Panc1 (cell line): ENCODE results near the gene CERKL. TPM values are rescaled to one million over a fixed set of nuclear protein-coding genes. Genes with fewer than 3 reads are reported as not detected.

Experiments used
- ATAC-seq: fragments of 200-7000 bp; cut with Tn5 transposase; 2 replicates; pipeline ENCODE4 v1.9.1; 2020; ENCODE audit warnings: mild to moderate bottlenecking, moderate library complexity
- BruUV-seq: library from RNA; stranded (reverse); fragments of 400-500 nt; replicated peaks from 2 replicates; lab custom pipeline; 2021; lab: Mats Ljungman, UMichigan
- CTCF ChIA-PET: fragments of 300-600 bp; sonication (Branson Sonifier 250); formaldehyde crosslinking; loops from one replicate; lab custom pipeline; 2022; ENCODE audit warnings: antibody characterized with exemption; lab: Charles Lee
- POLR2A ChIA-PET: fragments of 300-600 bp; sonication (Branson Sonifier 250); formaldehyde crosslinking; loops from one replicate; lab custom pipeline; 2022; ENCODE audit warnings: antibody characterized with exemption; lab: Charles Lee
- DNase-seq: peaks from one replicate; pipeline ENCODE4 v3.0.0-alpha.2; 2010; ENCODE audit warnings: low read depth, low spot score
- H3K27ac ChIP-seq: 2 replicates; pipeline ENCODE4 v1.5.1; 2011; ENCODE audit warnings: mild to moderate bottlenecking, low read length, inconsistent platforms
- H3K27me3 ChIP-seq: fragments of 200-500 bp; sonication (Bioruptor generic); 2 replicates; pipeline ENCODE4 v1.6.0; 2014; ENCODE audit warnings: low read length, inconsistent platforms; ENCODE audit not compliant: control insufficient read depth, insufficient read depth
- H3K36me3 ChIP-seq: fragments of 200-500 bp; sonication (Bioruptor generic); 2 replicates; pipeline ENCODE4 v1.5.1; 2014; ENCODE audit warnings: inconsistent platforms, mild to moderate bottlenecking, low read length, moderate library complexity; ENCODE audit not compliant: control insufficient read depth, insufficient read depth
- H3K4me1 ChIP-seq: 2 replicates; pipeline ENCODE4 v1.5.1; 2011; ENCODE audit warnings: inconsistent platforms, mild to moderate bottlenecking, low read length, moderate library complexity; ENCODE audit not compliant: control insufficient read depth, insufficient read depth
- H3K4me3 ChIP-seq, 2 experiments: 2 replicates each; pipeline ENCODE4 v1.5.1; 2011 to 2012; ENCODE audit warnings: low read depth in 2 of 2, low read length in 2 of 2, mild to moderate bottlenecking in 2 of 2, inconsistent platforms in 1 of 2, moderate library complexity in 1 of 2
- H3K9me3 ChIP-seq: fragments of 200-500 bp; sonication (Bioruptor generic); 2 replicates; pipeline ENCODE4 v1.5.1; 2014; ENCODE audit warnings: low read depth, mild to moderate bottlenecking, inconsistent platforms, low read length, moderate library complexity; ENCODE audit not compliant: control insufficient read depth, insufficient read depth
- POLR2AphosphoS5 ChIP-seq: IDR thresholded peaks from 2 replicates; pipeline ENCODE4 v1.6.1; 2012; ENCODE audit warnings: mild to moderate bottlenecking, low read depth, low read length, moderate library complexity
- REST ChIP-seq, 2 experiments: IDR thresholded peaks; 2 replicates each; pipeline ENCODE4 v1.6.1; 2011 to 2012; ENCODE audit warnings: low read depth in 2 of 2, control low read depth in 1 of 2, low read length in 1 of 2, mild to moderate bottlenecking in 1 of 2, moderate library complexity in 1 of 2; ENCODE audit not compliant: insufficient read depth in 1 of 2
- SIN3A ChIP-seq: IDR thresholded peaks from 2 replicates; pipeline ENCODE4 v1.6.1; 2012; ENCODE audit warnings: low read depth, mild to moderate bottlenecking, low read length, moderate library complexity, borderline replicate concordance; ENCODE audit not compliant: insufficient read depth
- TCF7L2 ChIP-seq: IDR thresholded peaks from 2 replicates; pipeline ENCODE4 v1.6.1; 2011; ENCODE audit warnings: mild to moderate bottlenecking, low read depth, low read length, inconsistent platforms
- in situ Hi-C: cut with HindIII; loops from 2 replicates; pipeline ENCODE4 v1.10.0; 2016; ENCODE audit warnings: low sequenced_read_pairs, low pct_unique_long_range_greater_than_20kb
- intact Hi-C: fragments of 100-400 bp; cut with micrococcal nuclease; formaldehyde crosslinking; loops from one replicate; pipeline ENCODE4 v1.10.0; 2022; ENCODE audit not compliant: unreplicated experiment
- total RNA-seq: library from RNA; stranded (reverse); gene quantifications from one replicate; pipeline ENCODE4 v1.2.1, GENCODE V29; 2021; ENCODE audit not compliant: unreplicated experiment
- TF ChIP-seq, protein P1 (sequence below): fragments of 450-650 bp; IDR thresholded peaks from 2 replicates; pipeline ENCODE4 v1.5.1; 2017; ENCODE audit warnings: mild to moderate bottlenecking

Gene CERKL
- total RNA-seq, 1 experiment from 2014 or later = 0.87 TPM

GRCh38 chr2:181573140-181573736 is 83.7 kb downstream of the CERKL start:
- Histone ChIP-seq H3K4me3 (no peak overlapping the region), H3K27ac (no peak overlapping the region), H3K9me3 (no peaks in the 10 kb centered on the region), H3K36me3 (no peaks in the 10 kb centered on the region), H3K4me1 (no peaks in the 10 kb centered on the region), H3K27me3 (no peaks in the 10 kb centered on the region)
- POLR2A ChIA-PET = no interaction called here
- ATAC-seq = peak; percentile 56; the same call in 1 of the 2 replicates
- no peak for DNase-seq
- TF ChIP-seq SIN3A (no peak), POLR2AphosphoS5 (no peak), REST (IDR thresholded peaks at IDR 0.05; ENCODE audit: insufficient read depth in 1 of 2, low read depth in 2 of 2, low read length in 1 of 2) (no peak)
- TF ChIP-seq, protein P1, sequence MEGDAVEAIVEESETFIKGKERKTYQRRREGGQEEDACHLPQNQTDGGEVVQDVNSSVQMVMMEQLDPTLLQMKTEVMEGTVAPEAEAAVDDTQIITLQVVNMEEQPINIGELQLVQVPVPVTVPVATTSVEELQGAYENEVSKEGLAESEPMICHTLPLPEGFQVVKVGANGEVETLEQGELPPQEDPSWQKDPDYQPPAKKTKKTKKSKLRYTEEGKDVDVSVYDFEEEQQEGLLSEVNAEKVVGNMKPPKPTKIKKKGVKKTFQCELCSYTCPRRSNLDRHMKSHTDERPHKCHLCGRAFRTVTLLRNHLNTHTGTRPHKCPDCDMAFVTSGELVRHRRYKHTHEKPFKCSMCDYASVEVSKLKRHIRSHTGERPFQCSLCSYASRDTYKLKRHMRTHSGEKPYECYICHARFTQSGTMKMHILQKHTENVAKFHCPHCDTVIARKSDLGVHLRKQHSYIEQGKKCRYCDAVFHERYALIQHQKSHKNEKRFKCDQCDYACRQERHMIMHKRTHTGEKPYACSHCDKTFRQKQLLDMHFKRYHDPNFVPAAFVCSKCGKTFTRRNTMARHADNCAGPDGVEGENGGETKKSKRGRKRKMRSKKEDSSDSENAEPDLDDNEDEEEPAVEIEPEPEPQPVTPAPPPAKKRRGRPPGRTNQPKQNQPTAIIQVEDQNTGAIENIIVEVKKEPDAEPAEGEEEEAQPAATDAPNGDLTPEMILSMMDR = peak; percentile 67; the same call in 1 of the 2 replicates
- CTCF ChIA-PET = interaction anchor here (4.1 kb wide), 1 partner anchor 142 kb away, joined by 58 read pairs; no protein-coding TSS in a partner anchor
- in situ Hi-C loops = no loop called here
- intact Hi-C loops = loop anchor here (1.0 to 10.0 kb wide), 3 partner anchors 142 to 552 kb away; no protein-coding TSS in a partner anchor
- no TSS peak for BruUV-seq

DNA sequence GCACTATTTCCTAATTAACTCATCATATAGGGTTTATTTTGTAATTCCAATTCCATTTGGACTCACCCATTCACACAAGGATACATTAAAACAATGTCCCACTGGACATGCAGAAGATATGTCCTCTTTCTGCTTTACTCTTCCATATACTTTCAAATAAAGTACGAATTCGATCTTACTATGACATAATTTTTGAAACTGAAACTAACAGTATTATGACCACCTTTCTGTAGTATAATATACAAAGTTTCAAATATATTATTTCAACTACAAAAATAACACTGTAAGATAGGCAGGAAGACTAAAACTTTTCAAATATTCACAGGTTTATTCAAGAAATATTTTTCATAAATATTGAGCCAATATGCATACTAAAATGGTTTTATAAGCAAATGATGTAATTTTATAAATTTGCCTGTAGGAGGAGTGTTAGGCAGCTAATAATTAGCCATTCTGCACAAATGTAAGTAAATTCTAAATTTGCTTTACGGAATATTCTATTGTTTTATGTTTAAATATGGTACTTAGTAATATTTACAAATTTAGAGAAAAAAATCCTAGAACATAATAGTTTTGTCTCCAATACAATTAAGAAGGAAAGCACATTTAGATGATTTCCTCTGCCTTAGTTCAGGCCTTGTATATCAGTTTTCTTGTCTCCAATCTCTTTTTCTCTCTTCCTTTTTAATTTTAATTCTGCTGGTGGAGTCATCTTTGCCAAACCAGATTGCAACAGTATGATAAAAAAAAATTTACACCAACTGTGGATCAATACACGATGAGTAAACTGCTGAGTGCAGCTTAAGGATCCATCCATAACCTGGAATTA is 85.9 kb downstream of the CERKL start:
- DNase-seq (no peak), ATAC-seq (no peak)
- intact Hi-C loops = loop anchor here (5.0 to 10.0 kb wide), 2 partner anchors 506 to 554 kb away; no protein-coding TSS in a partner anchor
- in situ Hi-C loops = no loop called here
- no TSS peak for BruUV-seq
- H3K4me3 ChIP-seq = no peak overlapping the region
- no peaks in the 10 kb centered on the region for H3K27me3 ChIP-seq
- no peaks in the 10 kb centered on the region for H3K9me3 ChIP-seq
- no peaks in the 10 kb centered on the region for H3K4me1 ChIP-seq
- ChIA-PET POLR2A (no interaction called here), CTCF (interaction anchor here (4.1 kb wide), 1 partner anchor 144 kb away, joined by 58 read pairs; no protein-coding TSS in a partner anchor)
- no peaks in the 10 kb centered on the region for H3K36me3 ChIP-seq
- TF ChIP-seq REST (IDR thresholded peaks at IDR 0.05; ENCODE audit: insufficient read depth in 1 of 2, low read depth in 2 of 2, low read length in 1 of 2) = no peak
- no peak for TF ChIP-seq SIN3A
- TF ChIP-seq TCF7L2 = no peak
- TF ChIP-seq, protein P1 = no peak; the same call in 1 of the 2 replicates
- no peak for TF ChIP-seq POLR2AphosphoS5
- no peak overlapping the region for H3K27ac ChIP-seq
